Duodenal mucosa (tissue), 2 donors: ENCODE results near the gene KIR3DL3.
"Not testable (repeated sequence)": the region's sequence is repeated elsewhere in the genome, so short reads cannot be mapped to it uniquely, and the experiment has no call there.

Experiments
- H3K27ac ChIP-seq: one replicate; pipeline ENCODE4 v1.7.0; 2013; ENCODE audit warnings: low read depth, low read length
- H3K27me3 ChIP-seq, 2 donors: one replicate each; pipeline ENCODE4 v1.7.0; 2013; ENCODE audit warnings: low read length in 2 of 2, control low read depth in 1 of 2; ENCODE audit not compliant: insufficient read depth in 2 of 2, control insufficient read depth in 1 of 2
- H3K36me3 ChIP-seq, 2 donors: one replicate each; pipeline ENCODE4 v1.7.0; 2013; ENCODE audit warnings: low read length in 2 of 2, control low read depth in 1 of 2; ENCODE audit not compliant: insufficient read depth in 2 of 2, control insufficient read depth in 1 of 2
- H3K4me1 ChIP-seq, 2 donors: one replicate each; pipeline ENCODE4 v1.7.0; 2013; ENCODE audit warnings: low read length in 2 of 2, control low read depth in 1 of 2; ENCODE audit not compliant: insufficient read depth in 2 of 2, control insufficient read depth in 1 of 2
- H3K4me3 ChIP-seq, 2 donors: one replicate each; pipeline ENCODE4 v1.7.0; 2013; ENCODE audit warnings: low read length in 2 of 2, low read depth in 1 of 2
- H3K9ac ChIP-seq, 2 donors: one replicate each; pipeline ENCODE4 v1.7.0; 2013; ENCODE audit warnings: low read length in 2 of 2, low read depth in 1 of 2
- H3K9me3 ChIP-seq, 2 donors: one replicate each; pipeline ENCODE4 v1.7.0; 2013; ENCODE audit warnings: low read length in 2 of 2, control low read depth in 1 of 2; ENCODE audit not compliant: control insufficient read depth in 1 of 2

Gene KIR3DL3

GRCh38 chr19:54724142-54724541 lies at the start of gene KIR3DL3:
TSS of gene KIR3DL3 (plus strand) at chr19:54724442. CDS start at chr19:54724497, 55 bp downstream.
- Histone ChIP-seq H3K27me3 (no peaks in the 10 kb centered on the region), H3K27ac (no peak within 1 kb of the TSS), H3K4me1 (no peaks in the 10 kb centered on the region), H3K9me3 (peaks cover 9 to 14% of the 10 kb centered on the region in 2 donors), H3K36me3 (no peaks in the 10 kb centered on the region), H3K4me3 (no peak within 1 kb of the TSS), H3K9ac (no peak within 1 kb of the TSS)

GRCh38 chr19:54676210-54676834 lies 47.9 kb upstream of the KIR3DL3 start:
- not testable (repeated sequence) for H3K27me3 ChIP-seq, H3K9me3 ChIP-seq, H3K4me3 ChIP-seq, H3K4me1 ChIP-seq, H3K9ac ChIP-seq, H3K27ac ChIP-seq, H3K36me3 ChIP-seq

GRCh38 chr19:54677217-54677616 lies 47.0 kb upstream of the KIR3DL3 start:
- Histone ChIP-seq H3K36me3 (no peaks in the 10 kb centered on the region), H3K4me3 (no peak overlapping the region), H3K9me3 (no peaks in the 10 kb centered on the region), H3K4me1 (no peaks in the 10 kb centered on the region), H3K27me3 (no peaks in the 10 kb centered on the region), H3K27ac (no peak overlapping the region), H3K9ac (no peak overlapping the region)

GRCh38 chr19:54681596-54681995 lies 42.6 kb upstream of the KIR3DL3 start:
- H3K4me3 ChIP-seq, H3K9ac ChIP-seq, H3K27ac ChIP-seq, H3K4me1 ChIP-seq, H3K27me3 ChIP-seq, H3K36me3 ChIP-seq, H3K9me3 ChIP-seq: not testable (repeated sequence)

- H3K4me1 ChIP-seq, result no peaks in the 10 kb centered on the region
- H3K9ac ChIP-seq, result no peak overlapping the region
- H3K4me3 ChIP-seq, result no peak overlapping the region
- H3K27me3 ChIP-seq, result no peaks in the 10 kb centered on the region
- H3K27ac ChIP-seq, result no peak overlapping the region
- no peaks in the 10 kb centered on the region for H3K9me3 ChIP-seq
- H3K36me3 ChIP-seq, result no peaks in the 10 kb centered on the region
Observed at GRCh38 chr19:54682306-54682856, 41.9 kb upstream of the KIR3DL3 start.

- Histone ChIP-seq H3K4me3 (no peak overlapping the region), H3K9ac (no peak overlapping the region), H3K27me3 (no peaks in the 10 kb centered on the region), H3K36me3 (no peaks in the 10 kb centered on the region), H3K4me1 (no peaks in the 10 kb centered on the region), H3K27ac (no peak overlapping the region), H3K9me3 (no peaks in the 10 kb centered on the region)
Observed at GRCh38 chr19:54684527-54684926, 39.7 kb upstream of the KIR3DL3 start.

GRCh38 chr19:54691582-54692297 lies 32.5 kb upstream of the KIR3DL3 start:
- Histone ChIP-seq H3K27ac (no peak overlapping the region), H3K4me1 (no peaks in the 10 kb centered on the region), H3K36me3 (no peaks in the 10 kb centered on the region), H3K4me3 (no peak overlapping the region), H3K27me3 (no peaks in the 10 kb centered on the region), H3K9me3 (no peaks in the 10 kb centered on the region), H3K9ac (no peak overlapping the region)

GRCh38 chr19:54692298-54692615 lies 32.0 kb upstream of the KIR3DL3 start:
- H3K27ac ChIP-seq, result no peak overlapping the region
- no peak overlapping the region for H3K4me3 ChIP-seq
- no peaks in the 10 kb centered on the region for H3K9me3 ChIP-seq
- no peaks in the 10 kb centered on the region for H3K36me3 ChIP-seq
- no peaks in the 10 kb centered on the region for H3K27me3 ChIP-seq
- no peak overlapping the region for H3K9ac ChIP-seq
- no peaks in the 10 kb centered on the region for H3K4me1 ChIP-seq

GRCh38 chr19:54694648-54695047 lies 29.6 kb upstream of the KIR3DL3 start:
- Histone ChIP-seq H3K27me3 (no peaks in the 10 kb centered on the region), H3K4me3 (no peak overlapping the region), H3K9ac (no peak overlapping the region), H3K4me1 (no peaks in the 10 kb centered on the region), H3K27ac (no peak overlapping the region), H3K9me3 (no peaks in the 10 kb centered on the region), H3K36me3 (no peaks in the 10 kb centered on the region)

- H3K27me3 ChIP-seq, result no peaks in the 10 kb centered on the region
- no peak overlapping the region for H3K4me3 ChIP-seq
- H3K36me3 ChIP-seq, result no peaks in the 10 kb centered on the region
- no peaks in the 10 kb centered on the region for H3K4me1 ChIP-seq
- H3K9me3 ChIP-seq, result no peaks in the 10 kb centered on the region
- H3K27ac ChIP-seq, result no peak overlapping the region
- no peak overlapping the region for H3K9ac ChIP-seq
Observed at GRCh38 chr19:54696117-54696548, 28.1 kb upstream of the KIR3DL3 start.
